PC-9 (cell line): ENCODE measurements around the gene DDX39A.

Experiments
- EZH2 ChIP-seq: fragments of 200-600 bp; sonication (generic); IDR thresholded peaks from 2 replicates; pipeline ENCODE4 v1.8.0; 2017; ENCODE audit warnings: antibody characterized with exemption, low read depth
- TF ChIP-seq, protein P1 (sequence below): fragments of 200-600 bp; sonication (generic); conservative IDR thresholded peaks from 2 replicates; pipeline ENCODE4 v1.6.1; 2017; ENCODE audit warnings: mixed run types, antibody characterized with exemption, mild to moderate bottlenecking, moderate library complexity

DNA sequence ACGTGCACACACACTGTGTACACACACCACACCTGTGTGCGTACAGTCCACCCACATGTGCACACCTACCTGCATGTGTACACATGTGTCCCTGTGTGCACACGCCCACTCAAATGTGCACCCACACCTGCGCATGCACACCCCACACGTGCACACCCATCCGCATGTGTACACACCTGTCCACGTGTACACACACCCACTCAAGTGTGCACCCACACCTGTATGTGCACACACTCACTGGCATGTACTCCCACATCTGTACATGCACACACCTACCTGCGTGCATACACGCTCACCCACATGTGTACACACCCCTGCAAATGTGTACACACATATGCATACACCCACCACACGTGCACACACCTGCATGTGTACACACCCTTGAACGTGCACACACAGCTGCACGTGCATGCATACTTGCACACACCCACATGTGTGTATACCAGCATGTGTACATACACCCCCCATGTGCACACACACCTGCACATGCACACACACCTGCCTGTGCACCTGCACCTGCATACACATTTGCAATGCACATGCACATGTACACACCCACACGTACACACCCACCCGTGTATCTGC, 24.6 kb upstream of the DDX39A start:
- TF ChIP-seq, protein P1, sequence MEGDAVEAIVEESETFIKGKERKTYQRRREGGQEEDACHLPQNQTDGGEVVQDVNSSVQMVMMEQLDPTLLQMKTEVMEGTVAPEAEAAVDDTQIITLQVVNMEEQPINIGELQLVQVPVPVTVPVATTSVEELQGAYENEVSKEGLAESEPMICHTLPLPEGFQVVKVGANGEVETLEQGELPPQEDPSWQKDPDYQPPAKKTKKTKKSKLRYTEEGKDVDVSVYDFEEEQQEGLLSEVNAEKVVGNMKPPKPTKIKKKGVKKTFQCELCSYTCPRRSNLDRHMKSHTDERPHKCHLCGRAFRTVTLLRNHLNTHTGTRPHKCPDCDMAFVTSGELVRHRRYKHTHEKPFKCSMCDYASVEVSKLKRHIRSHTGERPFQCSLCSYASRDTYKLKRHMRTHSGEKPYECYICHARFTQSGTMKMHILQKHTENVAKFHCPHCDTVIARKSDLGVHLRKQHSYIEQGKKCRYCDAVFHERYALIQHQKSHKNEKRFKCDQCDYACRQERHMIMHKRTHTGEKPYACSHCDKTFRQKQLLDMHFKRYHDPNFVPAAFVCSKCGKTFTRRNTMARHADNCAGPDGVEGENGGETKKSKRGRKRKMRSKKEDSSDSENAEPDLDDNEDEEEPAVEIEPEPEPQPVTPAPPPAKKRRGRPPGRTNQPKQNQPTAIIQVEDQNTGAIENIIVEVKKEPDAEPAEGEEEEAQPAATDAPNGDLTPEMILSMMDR: no peak
- no peak for TF ChIP-seq EZH2
